Anterior cingulate cortex (tissue), 58 donors: ENCODE data around the gene KRTAP4-4.
"Not testable (repeated sequence)": the region's sequence is repeated elsewhere in the genome, so short reads cannot be mapped to it uniquely, and the experiment has no call there.

Experiments
- DNase-seq, 58 donors: peaks; one replicate each; lab custom pipeline; 2025; lab: John Stamatoyannopoulos, UW

The KRTAP4-4 gene

GRCh38 chr17:41149652-41149985 lies 10.9 kb downstream of the KRTAP4-4 start, which contains the start of gene KRTAP4-5:
Gene KRTAP4-5, minus strand, starts transcription at chr17:41149825. Its CDS starts 58 bp downstream, at chr17:41149767.
- DNase-seq = no peak

DNA sequence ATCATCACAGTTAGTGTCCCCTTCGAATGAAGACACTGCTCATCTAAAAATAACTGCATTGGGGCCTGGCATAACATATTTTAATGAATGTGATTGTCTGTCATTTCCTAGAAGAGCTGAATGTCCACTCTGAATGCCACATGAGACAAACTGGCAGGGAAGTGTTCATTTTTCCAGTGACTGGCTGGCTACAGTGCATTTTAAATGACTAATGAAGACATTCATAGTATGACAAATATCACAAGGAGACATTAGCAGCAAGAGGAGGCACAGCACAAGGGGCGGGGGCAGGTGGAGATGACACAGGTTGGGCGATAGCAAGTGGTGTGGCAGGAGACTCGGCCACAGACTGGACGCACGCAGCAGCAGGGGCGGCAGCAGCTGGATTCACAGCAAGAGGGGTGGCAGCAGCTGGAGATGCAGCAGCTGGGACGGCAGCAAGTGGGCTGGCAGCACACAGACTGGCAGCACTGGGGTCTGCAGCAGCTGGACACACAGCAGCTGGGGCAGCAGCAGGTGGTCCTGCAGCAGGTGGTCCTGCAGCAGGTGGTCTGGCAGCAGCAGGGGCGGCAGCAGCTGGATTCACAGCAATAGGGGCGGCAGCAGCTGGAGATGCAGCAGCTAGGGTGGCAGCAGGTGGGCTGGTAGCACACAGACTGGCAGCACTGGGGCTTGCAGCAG lies 11.4 kb downstream of the KRTAP4-4 start:
- DNase-seq = not testable (repeated sequence)

DNA sequence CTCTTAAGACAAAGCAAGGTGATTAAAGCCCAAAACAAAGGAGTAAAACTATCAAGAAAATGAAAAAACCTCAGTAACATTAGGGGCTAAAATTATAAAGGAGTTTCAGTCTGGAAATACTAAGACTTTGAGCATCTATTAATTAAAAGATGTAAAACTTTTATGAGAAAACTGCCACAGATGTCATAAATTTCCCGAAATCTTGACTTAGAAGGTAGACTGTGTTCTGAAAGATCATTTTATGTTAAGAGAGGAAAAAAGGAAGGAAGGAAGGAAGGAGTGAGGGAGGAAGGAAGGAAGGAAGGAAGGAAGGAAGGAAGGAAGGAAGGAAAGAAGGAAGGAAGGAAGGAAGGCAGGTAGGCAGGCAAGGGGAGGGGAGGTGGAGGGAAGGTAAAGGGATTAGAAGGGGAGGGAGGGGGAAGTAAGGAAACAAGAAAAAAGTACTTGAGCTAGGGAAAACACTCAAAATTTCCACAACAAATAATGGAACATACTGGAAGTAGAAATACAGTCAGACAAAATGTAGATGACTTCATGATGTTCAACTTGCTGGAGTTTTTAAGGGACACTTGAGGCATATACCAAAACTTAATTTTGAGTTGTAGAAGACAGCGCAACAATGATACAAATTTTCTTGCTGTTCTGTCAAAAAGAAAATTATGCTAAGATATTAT lies 12.9 kb downstream of the KRTAP4-4 start:
- DNase-seq = no peak

DNA sequence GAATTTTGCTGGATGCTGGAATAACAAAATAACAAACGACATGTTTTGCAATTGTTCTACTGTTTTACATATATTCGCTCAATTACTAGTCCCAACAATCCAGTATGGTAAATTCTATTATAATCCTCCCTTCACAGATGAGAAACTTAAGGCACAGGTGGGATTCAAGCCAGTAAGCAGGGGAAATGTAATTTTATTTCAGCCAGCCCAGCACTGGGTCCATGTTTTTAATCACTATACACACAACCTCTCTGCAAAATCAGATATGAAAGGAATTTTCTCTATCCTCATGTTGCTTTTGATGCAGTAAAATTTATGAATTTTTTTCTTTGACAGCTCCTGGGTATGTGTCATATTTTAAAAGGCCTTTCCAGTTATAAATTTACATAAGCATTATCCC lies 15.3 kb downstream of the KRTAP4-4 start:
- no peak for DNase-seq

DNA sequence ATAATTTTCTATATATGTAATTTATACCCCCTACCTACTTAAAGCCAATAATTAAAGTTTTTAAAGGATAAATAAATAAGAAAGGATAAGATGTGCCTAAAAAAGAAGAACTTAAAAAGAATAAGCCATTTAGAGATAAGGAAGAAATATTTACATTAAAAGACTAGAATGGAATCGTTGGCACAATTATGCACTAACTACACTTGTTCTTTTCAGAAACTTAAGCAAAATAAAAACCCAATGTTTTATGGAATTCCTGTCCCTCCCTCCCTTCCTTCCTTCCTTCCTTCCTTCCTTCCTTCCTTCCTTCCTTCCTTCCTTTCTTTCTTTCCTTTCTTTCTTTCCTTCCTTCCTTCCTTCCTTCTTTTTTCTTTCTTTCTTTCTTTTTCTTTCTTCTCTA lies 15.7 kb downstream of the KRTAP4-4 start:
- DNase-seq = no peak

- DNase-seq = no peak
These were observed 19.2 kb downstream of the KRTAP4-4 start for GRCh38 chr17:41141361-41141760.

DNA sequence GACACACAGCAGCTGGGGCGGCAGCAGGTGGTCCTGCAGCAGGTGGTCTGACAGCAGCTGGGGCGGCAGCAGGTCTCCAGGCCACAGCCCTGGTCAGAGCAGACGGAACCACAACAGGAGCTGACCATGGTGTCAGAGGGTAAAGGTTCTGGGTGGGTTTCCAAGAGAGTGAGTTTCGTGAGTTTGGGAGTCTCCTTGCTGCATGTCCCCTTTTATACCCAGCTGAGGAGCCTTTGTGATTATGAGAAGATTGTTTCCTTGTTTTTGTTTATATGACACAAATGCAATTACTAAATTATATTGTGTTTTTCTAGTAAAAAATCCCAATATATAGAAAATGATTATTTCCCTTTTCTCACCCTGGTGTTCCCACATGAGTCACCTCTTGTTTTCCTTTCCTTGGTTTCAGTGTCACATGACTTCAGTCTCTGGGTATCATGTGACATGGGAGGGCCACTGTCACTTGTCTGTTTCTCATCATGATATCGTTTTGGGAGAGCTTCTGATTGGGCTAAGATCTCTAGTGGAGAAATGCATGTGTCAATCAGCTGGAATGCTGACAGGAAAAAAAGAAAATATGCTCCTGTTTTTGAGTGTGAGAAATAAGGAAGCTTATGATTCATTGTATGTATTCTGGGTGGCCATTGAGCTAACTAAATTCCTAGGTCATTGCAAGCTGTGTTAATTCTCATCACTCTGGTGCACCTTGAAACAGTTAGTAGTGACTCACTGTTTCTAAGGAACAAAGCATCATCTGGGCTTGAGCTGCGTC lies 20.0 kb downstream of the KRTAP4-4 start, which contains the start of gene KRTAP4-6:
KRTAP4-6 (minus strand) TSS at position 185 of the 772 bp plus-strand sequence; CDS start at position 128, 57 bp downstream.
- no peak for DNase-seq

DNA sequence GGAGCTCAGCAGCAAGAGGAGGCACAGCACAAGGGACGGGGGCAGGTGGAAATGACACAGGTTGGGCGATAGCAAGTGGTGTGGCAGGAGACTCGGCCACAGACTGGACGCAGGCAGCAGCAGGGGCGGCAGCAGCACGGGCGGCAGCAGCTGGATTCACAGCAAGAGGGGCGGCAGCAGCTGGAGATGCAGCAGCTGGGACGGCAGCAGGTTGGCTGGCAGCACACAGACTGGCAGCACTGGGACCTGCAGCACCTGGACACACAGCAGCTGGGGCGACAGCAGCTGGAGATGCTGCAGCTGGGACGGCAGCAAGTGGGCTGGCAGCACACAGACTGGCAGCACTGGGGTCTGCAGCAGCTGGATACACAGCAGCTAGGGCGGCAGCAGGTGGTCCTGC lies 20.7 kb downstream of the KRTAP4-4 start:
- not testable (repeated sequence) for DNase-seq

GRCh38 chr17:41133880-41134735 lies 26.4 kb downstream of the KRTAP4-4 start:
- DNase-seq = no peak

GRCh38 chr17:41131979-41132378 lies 28.6 kb downstream of the KRTAP4-4 start:
- no peak for DNase-seq

GRCh38 chr17:41127371-41127770 lies 33.2 kb downstream of the KRTAP4-4 start:
- DNase-seq = no peak

- no peak for DNase-seq
These were observed 34.1 kb downstream of the KRTAP4-4 start for GRCh38 chr17:41126412-41126811.

GRCh38 chr17:41125064-41125463 lies 35.5 kb downstream of the KRTAP4-4 start:
- DNase-seq = no peak

DNA sequence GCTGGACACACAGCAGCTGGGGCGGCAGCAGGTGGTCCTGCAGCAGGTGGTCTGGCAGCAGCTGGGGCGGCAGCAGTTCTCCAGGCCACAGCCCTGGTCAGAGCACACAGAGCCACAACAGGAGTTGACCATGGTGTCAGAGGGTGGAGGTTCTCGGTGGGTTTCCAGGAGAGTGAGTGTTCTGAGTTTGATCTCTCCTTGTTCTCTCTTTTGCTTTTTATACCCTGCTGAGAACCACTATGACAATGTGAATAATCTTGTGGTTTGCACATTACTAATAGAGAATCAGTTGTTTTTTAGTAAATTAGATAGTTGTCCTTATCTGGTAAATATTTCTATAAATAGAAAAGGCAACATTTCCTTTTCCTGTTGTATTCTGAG lies 36.6 kb downstream of the KRTAP4-4 start, which contains the start of gene KRTAP4-12:
KRTAP4-12 (minus strand) TSS at position 192 of the 381 bp plus-strand sequence; CDS start at position 132, 60 bp downstream.
- not testable (repeated sequence) for DNase-seq

GRCh38 chr17:41123292-41123990 lies 37.1 kb downstream of the KRTAP4-4 start:
- not testable (repeated sequence) for DNase-seq

DNA sequence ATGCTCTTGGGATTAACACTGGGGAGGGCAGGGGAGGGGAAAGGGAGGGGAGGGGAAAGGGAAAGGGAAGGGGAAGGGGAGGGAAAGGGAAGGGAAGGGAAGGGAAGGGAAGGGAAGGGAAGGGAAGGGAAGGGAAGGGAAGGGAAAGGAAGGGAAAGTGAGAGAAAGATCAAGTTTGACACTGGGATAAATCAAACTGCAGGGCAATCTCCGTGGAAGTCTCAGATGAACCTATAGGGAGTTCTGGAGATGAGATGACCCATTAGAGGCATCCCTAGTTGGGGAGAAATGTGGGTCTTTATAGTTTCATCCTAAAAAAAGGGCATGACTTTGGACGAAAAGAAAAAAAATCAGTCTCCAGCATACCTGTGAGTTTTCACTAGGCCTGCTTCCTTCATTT lies 38.8 kb downstream of the KRTAP4-4 start:
- no peak for DNase-seq

GRCh38 chr17:41119696-41120690 lies 40.6 kb downstream of the KRTAP4-4 start:
- DNase-seq = peak in 1 of 58 donors; percentile 1

GRCh38 chr17:41118721-41119120 lies 41.8 kb downstream of the KRTAP4-4 start:
- DNase-seq = no peak
